ENCODE data around the gene CHKA. TPM values are rescaled to one million over a fixed set of nuclear protein-coding genes. Genes with fewer than 3 reads are reported as not detected.

The CHKA gene
- total RNA-seq, 1 experiment from 2014 or later = 136 TPM

DNA sequence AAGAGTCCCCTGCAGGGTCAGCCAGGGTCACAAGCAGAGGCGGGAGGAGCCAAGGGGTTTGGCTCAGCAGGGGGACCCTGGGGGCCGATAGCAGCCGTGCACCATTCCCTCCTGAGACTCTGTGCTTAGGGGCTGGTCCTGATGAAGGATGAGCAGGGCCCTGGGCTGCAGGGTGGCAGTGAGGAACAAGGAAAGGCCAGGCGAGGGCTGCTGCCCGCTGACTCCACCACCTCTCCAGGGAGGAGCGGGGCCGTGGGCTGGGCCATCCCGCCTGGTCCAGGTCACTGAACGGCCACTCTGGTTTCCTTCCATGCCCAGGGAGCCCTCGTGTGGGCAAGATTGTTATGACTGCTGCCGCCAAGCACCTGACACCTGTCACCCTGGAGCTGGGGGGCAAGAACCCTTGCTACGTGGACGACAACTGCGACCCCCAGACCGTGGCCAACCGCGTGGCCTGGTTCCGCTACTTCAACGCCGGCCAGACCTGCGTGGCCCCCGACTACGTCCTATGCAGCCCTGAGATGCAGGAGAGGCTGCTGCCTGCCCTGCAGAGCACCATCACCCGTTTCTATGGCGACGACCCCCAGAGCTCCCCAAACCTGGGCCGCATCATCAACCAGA, 99.9 kb downstream of the CHKA start:
- CTCF ChIA-PET = interaction anchor here (1.1 kb wide), 1 partner anchor 16 kb away, joined by 3 read pairs; no protein-coding TSS in a partner anchor
- Histone ChIP-seq H3K27me3 (ENCODE audit: control insufficient read depth, insufficient read depth, low read length) (no peaks in the 10 kb centered on the region), H3K9me3 (ENCODE audit: control insufficient read depth, insufficient read depth, low read depth, low read length) (no peaks in the 10 kb centered on the region), H3K36me3 (ENCODE audit: control insufficient read depth, insufficient read depth, low read length) (no peaks in the 10 kb centered on the region), H3K4me3 (ENCODE audit: low read depth in 2 of 2, low read length in 2 of 2) (no peak overlapping the region), H3K4me1 (ENCODE audit: control insufficient read depth, insufficient read depth, low read length) (peaks cover 35% of the 10 kb centered on the region), H3K27ac (ENCODE audit: low read length) (peak overlapping the region; percentile 72; the same call in 1 of the 2 replicates)
- no TSS peak for BruUV-seq (replicated peaks)
- DNase-seq (ENCODE audit: low read depth, low spot score) (no peak), ATAC-seq (peak; percentile 72)
- TF ChIP-seq, protein P1, sequence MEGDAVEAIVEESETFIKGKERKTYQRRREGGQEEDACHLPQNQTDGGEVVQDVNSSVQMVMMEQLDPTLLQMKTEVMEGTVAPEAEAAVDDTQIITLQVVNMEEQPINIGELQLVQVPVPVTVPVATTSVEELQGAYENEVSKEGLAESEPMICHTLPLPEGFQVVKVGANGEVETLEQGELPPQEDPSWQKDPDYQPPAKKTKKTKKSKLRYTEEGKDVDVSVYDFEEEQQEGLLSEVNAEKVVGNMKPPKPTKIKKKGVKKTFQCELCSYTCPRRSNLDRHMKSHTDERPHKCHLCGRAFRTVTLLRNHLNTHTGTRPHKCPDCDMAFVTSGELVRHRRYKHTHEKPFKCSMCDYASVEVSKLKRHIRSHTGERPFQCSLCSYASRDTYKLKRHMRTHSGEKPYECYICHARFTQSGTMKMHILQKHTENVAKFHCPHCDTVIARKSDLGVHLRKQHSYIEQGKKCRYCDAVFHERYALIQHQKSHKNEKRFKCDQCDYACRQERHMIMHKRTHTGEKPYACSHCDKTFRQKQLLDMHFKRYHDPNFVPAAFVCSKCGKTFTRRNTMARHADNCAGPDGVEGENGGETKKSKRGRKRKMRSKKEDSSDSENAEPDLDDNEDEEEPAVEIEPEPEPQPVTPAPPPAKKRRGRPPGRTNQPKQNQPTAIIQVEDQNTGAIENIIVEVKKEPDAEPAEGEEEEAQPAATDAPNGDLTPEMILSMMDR (IDR thresholded peaks at IDR 0.05) = peak; percentile 74
- no peak; the same call in 1 of the 2 replicates for TF ChIP-seq POLR2AphosphoS5 (IDR thresholded peaks at IDR 0.05; ENCODE audit: low read depth, low read length)
- TF ChIP-seq, protein P2, sequence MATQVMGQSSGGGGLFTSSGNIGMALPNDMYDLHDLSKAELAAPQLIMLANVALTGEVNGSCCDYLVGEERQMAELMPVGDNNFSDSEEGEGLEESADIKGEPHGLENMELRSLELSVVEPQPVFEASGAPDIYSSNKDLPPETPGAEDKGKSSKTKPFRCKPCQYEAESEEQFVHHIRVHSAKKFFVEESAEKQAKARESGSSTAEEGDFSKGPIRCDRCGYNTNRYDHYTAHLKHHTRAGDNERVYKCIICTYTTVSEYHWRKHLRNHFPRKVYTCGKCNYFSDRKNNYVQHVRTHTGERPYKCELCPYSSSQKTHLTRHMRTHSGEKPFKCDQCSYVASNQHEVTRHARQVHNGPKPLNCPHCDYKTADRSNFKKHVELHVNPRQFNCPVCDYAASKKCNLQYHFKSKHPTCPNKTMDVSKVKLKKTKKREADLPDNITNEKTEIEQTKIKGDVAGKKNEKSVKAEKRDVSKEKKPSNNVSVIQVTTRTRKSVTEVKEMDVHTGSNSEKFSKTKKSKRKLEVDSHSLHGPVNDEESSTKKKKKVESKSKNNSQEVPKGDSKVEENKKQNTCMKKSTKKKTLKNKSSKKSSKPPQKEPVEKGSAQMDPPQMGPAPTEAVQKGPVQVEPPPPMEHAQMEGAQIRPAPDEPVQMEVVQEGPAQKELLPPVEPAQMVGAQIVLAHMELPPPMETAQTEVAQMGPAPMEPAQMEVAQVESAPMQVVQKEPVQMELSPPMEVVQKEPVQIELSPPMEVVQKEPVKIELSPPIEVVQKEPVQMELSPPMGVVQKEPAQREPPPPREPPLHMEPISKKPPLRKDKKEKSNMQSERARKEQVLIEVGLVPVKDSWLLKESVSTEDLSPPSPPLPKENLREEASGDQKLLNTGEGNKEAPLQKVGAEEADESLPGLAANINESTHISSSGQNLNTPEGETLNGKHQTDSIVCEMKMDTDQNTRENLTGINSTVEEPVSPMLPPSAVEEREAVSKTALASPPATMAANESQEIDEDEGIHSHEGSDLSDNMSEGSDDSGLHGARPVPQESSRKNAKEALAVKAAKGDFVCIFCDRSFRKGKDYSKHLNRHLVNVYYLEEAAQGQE (IDR thresholded peaks at IDR 0.05; ENCODE audit: insufficient read depth in 1 of 2, low read depth in 2 of 2, low read length in 1 of 2) = peak in 1 of 2 experiments; percentile 47; a peak in 1 of 4 replicates
- intact Hi-C loops (cut with micrococcal nuclease; ENCODE audit: unreplicated experiment) = no loop called here
- in situ Hi-C loops (cut with HindIII; ENCODE audit: low pct_unique_long_range_greater_than_20kb, low sequenced_read_pairs) = no loop called here
- POLR2A ChIA-PET = no interaction called here

DNA sequence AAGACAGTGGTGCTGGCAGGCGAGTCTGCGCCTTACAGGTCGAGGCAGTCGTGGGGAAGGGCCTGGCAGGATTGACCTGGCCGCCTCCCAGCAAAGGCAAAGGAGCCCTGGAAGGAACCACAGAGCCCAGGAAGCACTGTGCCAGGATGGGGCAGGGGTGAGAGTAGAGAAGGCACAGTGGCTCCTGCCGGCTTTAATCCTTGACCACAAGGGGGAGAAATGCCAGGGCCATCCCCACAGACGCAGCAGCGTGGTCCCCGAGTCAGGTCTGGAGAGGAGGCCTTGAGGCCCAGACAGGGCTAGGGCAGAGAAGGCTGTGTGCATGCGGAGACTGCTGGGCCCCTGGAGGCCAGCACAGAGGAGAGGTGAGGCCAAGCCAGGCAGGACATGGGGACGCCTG, 100.6 kb downstream of the CHKA start:
- intact Hi-C loops (cut with micrococcal nuclease; ENCODE audit: unreplicated experiment) = no loop called here

More for the DNA sequence above, 100.6 kb downstream of the CHKA start:
- H3K36me3 ChIP-seq (ENCODE audit: control insufficient read depth, insufficient read depth, low read length) = no peaks in the 10 kb centered on the region
- H3K27ac ChIP-seq (ENCODE audit: low read length) = peak overlapping the region; percentile 72
- ATAC-seq = peak; percentile 79
- H3K9me3 ChIP-seq (ENCODE audit: control insufficient read depth, insufficient read depth, low read depth, low read length) = no peaks in the 10 kb centered on the region
- no peaks in the 10 kb centered on the region for H3K27me3 ChIP-seq (ENCODE audit: control insufficient read depth, insufficient read depth, low read length)
- CTCF ChIA-PET = interaction anchor here (0.9 to 1.1 kb wide), 2 partner anchors 10 to 17 kb away, joined by 3 read pairs; partner anchors contain the start of gene ALDH3B1
- POLR2A ChIA-PET = interaction anchor here (0.7 kb wide), 1 partner anchor 10 kb away, joined by 4 read pairs; the partner anchor contains the start of gene NDUFS8
- H3K4me3 ChIP-seq (ENCODE audit: low read depth in 2 of 2, low read length in 2 of 2) = no peak overlapping the region
- in situ Hi-C loops (cut with HindIII; ENCODE audit: low pct_unique_long_range_greater_than_20kb, low sequenced_read_pairs) = no loop called here
- peaks cover 37% of the 10 kb centered on the region for H3K4me1 ChIP-seq (ENCODE audit: control insufficient read depth, insufficient read depth, low read length)
- BruUV-seq (replicated peaks) = no TSS peak
- no peak for TF ChIP-seq SIN3A (IDR thresholded peaks at IDR 0.05; ENCODE audit: borderline replicate concordance, insufficient read depth, low read depth, low read length)
- TF ChIP-seq POLR2AphosphoS5 (IDR thresholded peaks at IDR 0.05; ENCODE audit: low read depth, low read length) = no peak
- TF ChIP-seq, protein P2 (IDR thresholded peaks at IDR 0.05; ENCODE audit: insufficient read depth in 1 of 2, low read depth in 2 of 2, low read length in 1 of 2) = no peak
- TF ChIP-seq TCF7L2 (IDR thresholded peaks at IDR 0.05; ENCODE audit: low read depth, low read length) = peak; percentile 58
- TF ChIP-seq, protein P1 (IDR thresholded peaks at IDR 0.05) = peak; percentile 68; the same call in 1 of the 2 replicates
- DNase-seq (ENCODE audit: low read depth, low spot score) = no peak

Data from Panc1 (cell line).